H1 (cell line): Measurements from ENCODE around the gene PCDHGA8. TPM values are rescaled to one million over a fixed set of nuclear protein-coding genes. Genes with fewer than 3 reads are reported as not detected.
A peak's percentile ranks its signal among the peaks of the same experiment; 100 is the strongest.

Experiments
- CTCF ChIA-PET: fragments of 300-600 bp; sonication (Branson Sonifier 250); formaldehyde crosslinking; loops from one replicate; lab custom pipeline; 2021; ENCODE audit not compliant: partially characterized antibody; lab: Charles Lee
- POLR2A ChIA-PET: fragments of 300-600 bp; sonication (Branson Sonifier 250); formaldehyde crosslinking; loops from one replicate; lab custom pipeline; 2021; ENCODE audit warnings: inconsistent platforms; ENCODE audit not compliant: partially characterized antibody; lab: Charles Lee
- DNase-seq, 2 experiments: peaks; one replicate each; pipeline versions ENCODE4 v3.0.0 to v3.0.0-alpha.2; 2010 to 2022; ENCODE audit warnings: low spot score in 2 of 2, low read depth in 1 of 2, mixed read lengths in 1 of 2
- FAIRE-seq: peaks from 2 replicates; lab custom pipeline; 2011; peaks lifted over from hg19 to GRCh38; lab: Jason Lieb, UNC
- H2AFZ ChIP-seq: 2 replicates; pipeline ENCODE4 v1.8.1; 2012; ENCODE audit warnings: low read length, inconsistent platforms
- H2AK5ac ChIP-seq: 2 replicates; pipeline ENCODE4 v1.6.1; 2013; ENCODE audit warnings: low read depth, low read length
- H2BK120ac ChIP-seq: replicated peaks from 2 replicates; pipeline ENCODE3; 2013; ENCODE audit warnings: low read depth, low read length, inconsistent platforms
- H2BK12ac ChIP-seq: 2 replicates; pipeline ENCODE4 v1.6.1; 2013; ENCODE audit warnings: low read depth, low read length
- H2BK15ac ChIP-seq: 2 replicates; pipeline ENCODE4 v1.6.1; 2013; ENCODE audit warnings: low read length
- H2BK20ac ChIP-seq: 2 replicates; pipeline ENCODE4 v1.6.1; 2013; ENCODE audit warnings: low read length
- H2BK5ac ChIP-seq: 2 replicates; pipeline ENCODE4 v1.6.1; 2013; ENCODE audit warnings: low read depth, low read length
- H3K14ac ChIP-seq: 2 replicates; pipeline ENCODE4 v1.6.1; 2013; ENCODE audit warnings: inconsistent platforms; ENCODE audit not compliant: insufficient read length
- H3K18ac ChIP-seq: 2 replicates; pipeline ENCODE4 v1.6.1; 2013; ENCODE audit warnings: low read length; ENCODE audit errors: extremely low read depth
- H3K23ac ChIP-seq: 2 replicates; pipeline ENCODE4 v1.6.1; 2013; ENCODE audit warnings: inconsistent platforms; ENCODE audit not compliant: insufficient read length
- H3K23me2 ChIP-seq: 2 replicates; pipeline ENCODE4 v1.6.1; 2013; ENCODE audit warnings: low read depth, low read length
- H3K27ac ChIP-seq: 2 replicates; pipeline ENCODE4 v1.6.1; 2011; ENCODE audit warnings: low read depth, low read length, inconsistent platforms
- H3K27me3 ChIP-seq, 4 experiments: replicated peaks in 1 of 4; 1 replicate in 1 of 4; 2 replicates in 3 of 4; pipeline versions ENCODE4 v1.6.1 to v1.8.1; 2011 to 2013; ENCODE audit warnings: low read length in 3 of 4, mild to moderate bottlenecking in 3 of 4, inconsistent platforms in 2 of 4, mixed read lengths in 2 of 4, moderate library complexity in 1 of 4; ENCODE audit not compliant: control insufficient read depth in 3 of 4, insufficient read depth in 3 of 4; ENCODE audit errors: extremely low read depth in 1 of 4
- H3K36me3 ChIP-seq, 4 experiments: 2 replicates each; pipeline versions ENCODE4 v1.6.1 to v1.8.1; 2011 to 2013; ENCODE audit warnings: mild to moderate bottlenecking in 4 of 4, low read length in 3 of 4, moderate library complexity in 2 of 4, control low read depth in 1 of 4, inconsistent platforms in 1 of 4; ENCODE audit not compliant: insufficient read depth in 4 of 4, control insufficient read depth in 2 of 4
- H3K4ac ChIP-seq: replicated peaks from 2 replicates; pipeline ENCODE3; 2013; ENCODE audit warnings: low read length, low read depth, mixed read lengths, inconsistent platforms; ENCODE audit not compliant: insufficient read length
- H3K4me1 ChIP-seq, 4 experiments: replicated peaks in 1 of 4; 1 replicate in 1 of 4; 2 replicates in 3 of 4; pipeline versions ENCODE4 v1.6.1 to v1.8.1; 2011 to 2013; ENCODE audit warnings: low read length in 3 of 4, inconsistent platforms in 2 of 4, mixed read lengths in 1 of 4; ENCODE audit not compliant: insufficient read depth in 4 of 4, control insufficient read depth in 3 of 4
- H3K4me2 ChIP-seq, 2 experiments: 2 replicates each; pipeline versions ENCODE4 v1.6.1 to v1.8.1; 2011 to 2013; ENCODE audit warnings: low read depth in 2 of 2, low read length in 2 of 2, control low read depth in 1 of 2, inconsistent platforms in 1 of 2, mild to moderate bottlenecking in 1 of 2; ENCODE audit not compliant: insufficient read depth in 1 of 2
- H3K4me3 ChIP-seq, 4 experiments: fragments of 200-600, 300-600 bp in 1 of 4; sonication (generic), shearing (Covaris generic), sonication (Bioruptor Twin) in 1 of 4; 2 replicates each; pipeline versions ENCODE4 v1.5.1 to v1.8.1; 2011 to 2016; ENCODE audit warnings: low read length in 4 of 4, low read depth in 3 of 4, control low read depth in 2 of 4, inconsistent platforms in 2 of 4, mild to moderate bottlenecking in 2 of 4, mixed read lengths in 1 of 4, moderate library complexity in 1 of 4; ENCODE audit not compliant: insufficient read depth in 2 of 4; ENCODE audit errors: extremely low read depth in 1 of 4
- H3K56ac ChIP-seq: replicated peaks from 2 replicates; pipeline ENCODE3; 2013; ENCODE audit warnings: low read depth, mild to moderate bottlenecking, mixed read lengths, low read length, inconsistent platforms; ENCODE audit not compliant: insufficient read length
- H3K79me1 ChIP-seq: 2 replicates; pipeline ENCODE4 v1.6.1; 2013; ENCODE audit warnings: low read depth, low read length, control low read depth
- H3K79me2 ChIP-seq, 2 experiments: 2 replicates each; pipeline versions ENCODE4 v1.6.1 to v1.8.1; 2012 to 2013; ENCODE audit warnings: low read length in 2 of 2, mild to moderate bottlenecking in 2 of 2, inconsistent platforms in 1 of 2; ENCODE audit not compliant: insufficient read depth in 2 of 2, control insufficient read depth in 1 of 2
- H3K9ac ChIP-seq, 4 experiments: replicated peaks in 1 of 4; 1 replicate in 1 of 4; 2 replicates in 3 of 4; pipeline versions ENCODE4 v1.6.1 to v1.8.1; 2011 to 2013; ENCODE audit warnings: low read depth in 3 of 4, low read length in 3 of 4, control low read depth in 2 of 4, mild to moderate bottlenecking in 2 of 4, moderate library complexity in 2 of 4, inconsistent platforms in 1 of 4; ENCODE audit errors: extremely low read depth in 1 of 4
- H3K9me3 ChIP-seq, 2 experiments: 2 replicates each; pipeline versions ENCODE4 v1.6.1 to v1.8.1; 2012 to 2013; ENCODE audit warnings: mild to moderate bottlenecking in 2 of 2, moderate library complexity in 2 of 2, control low read depth in 1 of 2, inconsistent platforms in 1 of 2, low read depth in 1 of 2, low read length in 1 of 2, mixed read lengths in 1 of 2; ENCODE audit not compliant: insufficient read depth in 2 of 2
- H4K20me1 ChIP-seq, 2 experiments: replicated peaks in 1 of 2; 2 replicates each; pipeline versions ENCODE3 to v1.8.1; 2011 to 2013; ENCODE audit warnings: inconsistent platforms in 2 of 2, low read length in 2 of 2, mild to moderate bottlenecking in 1 of 2; ENCODE audit not compliant: insufficient read depth in 2 of 2, control insufficient read depth in 1 of 2
- H4K5ac ChIP-seq: 2 replicates; pipeline ENCODE4 v1.6.1; 2013; ENCODE audit warnings: low read length, low read depth, mixed read lengths, inconsistent platforms; ENCODE audit not compliant: insufficient read length
- H4K8ac ChIP-seq: 2 replicates; pipeline ENCODE4 v1.8.0; 2013; ENCODE audit warnings: mild to moderate bottlenecking, moderate library complexity, low read length, inconsistent platforms; ENCODE audit not compliant: insufficient read depth; ENCODE audit errors: extremely low read depth
- H4K91ac ChIP-seq: replicated peaks from 2 replicates; pipeline ENCODE3; 2013; ENCODE audit warnings: low read length, mixed read lengths, inconsistent platforms; ENCODE audit not compliant: insufficient read length
- WGBS, 2 experiments: shearing (Covaris generic) in 1 of 2; methylation state at CpG; one replicate each; pipeline versions ENCODE4 v1.1.6 to v1.1.7; 2013 to 2015; ENCODE audit warnings: low lambda C conversion rate in 2 of 2, mixed read lengths in 2 of 2, inconsistent platforms in 1 of 2, low coverage in 1 of 2, missing lambda C conversion rate in 1 of 2; ENCODE audit not compliant: insufficient replicate concordance in 2 of 2, insufficient coverage in 1 of 2, insufficient read length in 1 of 2; ENCODE audit errors: extremely low coverage in 1 of 2, missing lambda C conversion rate in 1 of 2; 5-methylcytosine and 5-hydroxymethylcytosine counted together
- polyA plus RNA-seq, 7 experiments: library from polyadenylated mRNA; depleted of rRNA in 3 of 7; stranded (reverse) in 5 of 7; unstranded in 2 of 7; fragments of >200 nt in 5 of 7; fragments of 200-250 nt in 2 of 7; gene quantifications; 1 replicate in 5 of 7; 2 replicates in 1 of 7; 4 replicates in 1 of 7; pipeline versions ENCODE4 v1.2.1 to v1.2.3, GENCODE V29; 2011 to 2013; ENCODE audit warnings: missing spikeins in 2 of 7, mixed read lengths in 2 of 7
- total RNA-seq: library from RNA; stranded (reverse); fragmentation: NEBNext Ultra II Directional; extraction: Animal tissue kit (Norgen Biotek cat#: 25700); gene quantifications from 2 replicates; pipeline ENCODE4 v1.2.1, GENCODE V29; 2021
- TF ChIP-seq, protein P1 (sequence below): IDR thresholded peaks from 2 replicates; pipeline ENCODE4 v1.6.1; 2011; ENCODE audit warnings: low read depth, mild to moderate bottlenecking, low read length; ENCODE audit not compliant: insufficient read depth
- TF ChIP-seq, protein P2 (sequence below): IDR thresholded peaks from 2 replicates; pipeline ENCODE4 v1.6.1; 2012; ENCODE audit warnings: inconsistent platforms

PCDHGA8 gene
- total and polyA plus RNA-seq, 2 of the 8 experiments (the other 6 are each of a cell fraction or from before 2014, with no cell fraction given) = 0.79 to 1.4 TPM

DNA sequence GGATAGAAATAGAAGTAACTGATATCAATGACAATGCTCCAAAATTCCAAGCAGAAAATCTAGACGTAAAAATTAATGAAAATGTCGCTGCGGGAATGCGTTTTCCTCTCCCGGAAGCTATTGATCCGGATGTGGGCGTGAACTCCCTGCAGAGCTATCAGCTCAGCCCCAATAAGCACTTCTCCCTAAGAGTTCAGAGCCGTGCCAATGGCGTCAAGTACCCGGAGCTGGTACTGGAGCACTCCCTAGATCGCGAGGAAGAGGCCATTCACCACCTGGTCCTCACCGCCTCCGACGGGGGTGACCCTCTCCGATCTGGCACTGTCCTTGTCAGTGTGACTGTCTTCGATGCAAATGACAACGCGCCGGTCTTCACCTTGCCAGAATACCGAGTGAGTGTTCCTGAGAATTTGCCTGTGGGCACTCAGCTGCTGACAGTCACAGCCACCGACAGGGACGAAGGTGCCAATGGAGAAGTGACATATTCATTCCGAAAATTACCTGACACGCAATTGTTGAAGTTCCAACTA, 21.2 kb downstream of the PCDHGA8 start:
- H3K79me2 ChIP-seq = no peaks in the 10 kb centered on the region
- H2BK12ac ChIP-seq = no peak overlapping the region
- no peak overlapping the region for H4K5ac ChIP-seq
- 0 out of 2 replicates have a peak overlapping the region, but pooled peaks have one; percentile 21 for H2AFZ ChIP-seq
- peaks cover 5 to 8% of the 10 kb centered on the region in 2 experiments; a peak in 2 of 4 replicates for H3K9me3 ChIP-seq
- no peak overlapping the region for H3K18ac ChIP-seq
- TF ChIP-seq, protein P1, sequence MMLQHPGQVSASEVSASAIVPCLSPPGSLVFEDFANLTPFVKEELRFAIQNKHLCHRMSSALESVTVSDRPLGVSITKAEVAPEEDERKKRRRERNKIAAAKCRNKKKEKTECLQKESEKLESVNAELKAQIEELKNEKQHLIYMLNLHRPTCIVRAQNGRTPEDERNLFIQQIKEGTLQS = no peak
- TF ChIP-seq, protein P2, sequence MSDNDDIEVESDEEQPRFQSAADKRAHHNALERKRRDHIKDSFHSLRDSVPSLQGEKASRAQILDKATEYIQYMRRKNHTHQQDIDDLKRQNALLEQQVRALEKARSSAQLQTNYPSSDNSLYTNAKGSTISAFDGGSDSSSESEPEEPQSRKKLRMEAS = peak; percentile 52
- no peak overlapping the region for H3K56ac ChIP-seq
- POLR2A ChIA-PET = interaction anchor here (0.7 to 2.7 kb wide), 12 partner anchors 58 to 169 kb away, joined by 3 to 9 read pairs (median 4); partner anchors contain the start of gene PCDHB15
- H3K23ac ChIP-seq = no peak overlapping the region
- H3K27me3 ChIP-seq = peaks cover 0 to 13% (median 7%) of the 10 kb centered on the region in 4 experiments; a peak in 6 of 7 replicates
- no peak overlapping the region for H2BK20ac ChIP-seq
- no peak overlapping the region for H2BK5ac ChIP-seq
- H3K4ac ChIP-seq = no peak overlapping the region
- CTCF ChIA-PET = interaction anchor here (0.6 to 23.3 kb wide), 55 partner anchors 8 to 1614 kb away, joined by 3 to 1236 read pairs (median 9); partner anchors contain the start of genes PCDHB11, PCDHB12, PCDHB13 and PCDHB14
- no peaks in the 10 kb centered on the region for H3K79me1 ChIP-seq
- no peaks in the 10 kb centered on the region for H3K23me2 ChIP-seq
- H3K36me3 ChIP-seq = peaks cover 0 to 3% (median 0%) of the 10 kb centered on the region in 4 experiments; a peak in 1 of 8 replicates
- FAIRE-seq = no peak
- no peak overlapping the region for H3K14ac ChIP-seq
- peaks cover 0 to 1% of the 10 kb centered on the region in 2 experiments for H4K20me1 ChIP-seq
- peak overlapping the region; percentile 66 to 82 (median 78) for H3K4me3 ChIP-seq
- peak overlapping the region; percentile 81; the same call in 1 of the 2 replicates for H2BK15ac ChIP-seq
- H3K4me1 ChIP-seq = no peaks in the 10 kb centered on the region
- peak in 1 of 2 experiments; percentile 39 for DNase-seq
- no peak overlapping the region for H4K91ac ChIP-seq
- peak overlapping the region; percentile 38; the same call in 1 of the 2 replicates for H4K8ac ChIP-seq
- peak overlapping the region in 3 of 4 experiments; percentile 32 to 42 (median 38); a peak in 3 of 7 replicates for H3K9ac ChIP-seq
- H2AK5ac ChIP-seq = peak overlapping the region; percentile 75; the same call in 1 of the 2 replicates
- no peak overlapping the region for H3K27ac ChIP-seq
- peak overlapping the region; percentile 65 to 80 for H3K4me2 ChIP-seq
- 42% methylated on average over 25 of the region's 25 CpGs; no CpG with 5 or more reads in 1 of the 2 experiments for WGBS, 2 experiments
- H2BK120ac ChIP-seq = no peak overlapping the region
